IPS-NIHi7 (cell line): ENCODE results near the gene SEPTIN5.
A peak's percentile ranks its signal among the peaks of the same experiment; 100 is the strongest.
"Not testable (repeated sequence)": the region's sequence is repeated elsewhere in the genome, so short reads cannot be mapped to it uniquely, and the experiment has no call there.

ENCODE experiments used
- DNase-seq: peaks from one replicate; pipeline ENCODE4 v3.0.0; 2012; ENCODE audit warnings: mixed read lengths; ENCODE audit errors: extremely low spot score

SEPTIN5 gene

GRCh38 chr22:19680911-19681862 is 33.1 kb upstream of the SEPTIN5 start:
- DNase-seq: no peak

- DNase-seq: no peak
Measured at GRCh38 chr22:19681863-19682245, 32.4 kb upstream of the SEPTIN5 start.

GRCh38 chr22:19686946-19687345 is 27.4 kb upstream of the SEPTIN5 start:
- DNase-seq: no peak

GRCh38 chr22:19687561-19688300 is 26.6 kb upstream of the SEPTIN5 start:
- no peak for DNase-seq

- no peak for DNase-seq
Measured at GRCh38 chr22:19688301-19689290, 25.7 kb upstream of the SEPTIN5 start.

GRCh38 chr22:19689408-19689807 is 24.9 kb upstream of the SEPTIN5 start:
- no peak for DNase-seq

GRCh38 chr22:19691007-19691720 is 23.1 kb upstream of the SEPTIN5 start:
- DNase-seq: no peak

- no peak for DNase-seq
Measured at GRCh38 chr22:19691721-19692341, 22.5 kb upstream of the SEPTIN5 start.

- no peak for DNase-seq
Measured at GRCh38 chr22:19693581-19693980, 20.7 kb upstream of the SEPTIN5 start.

- DNase-seq: no peak
Measured at GRCh38 chr22:19693981-19694670, 20.2 kb upstream of the SEPTIN5 start.

- no peak for DNase-seq
Measured at GRCh38 chr22:19694696-19695095, 19.6 kb upstream of the SEPTIN5 start.

GRCh38 chr22:19696504-19697276 is 17.6 kb upstream of the SEPTIN5 start:
- no peak for DNase-seq

GRCh38 chr22:19697871-19698270 is 16.4 kb upstream of the SEPTIN5 start:
- DNase-seq: not testable (repeated sequence)

GRCh38 chr22:19700790-19701419 is 13.4 kb upstream of the SEPTIN5 start:
- no peak for DNase-seq

GRCh38 chr22:19701420-19702145 is 12.7 kb upstream of the SEPTIN5 start:
- no peak for DNase-seq

GRCh38 chr22:19703869-19704268 is 10.4 kb upstream of the SEPTIN5 start:
- DNase-seq: no peak

- peak; percentile 4 for DNase-seq
Measured at GRCh38 chr22:19704355-19705015, 9.8 kb upstream of the SEPTIN5 start.
